GM21528 (cell line): ENCODE measurements around the gene BCL2L13.

Source experiments
- ATAC-seq: cut with Tn5 transposase; IDR thresholded peaks from one replicate; pipeline ENCODE4 v1.9.1; 2021; ENCODE audit warnings: mild to moderate bottlenecking, moderate library complexity; ENCODE audit not compliant: unreplicated experiment, low FRiP score

BCL2L13 gene

GRCh38 chr22:17777005-17777716 lies 138.6 kb downstream of the BCL2L13 start:
- no peak for ATAC-seq

- ATAC-seq, result no peak
These were observed 139.1 kb downstream of the BCL2L13 start for GRCh38 chr22:17777717-17778044.

GRCh38 chr22:17778412-17778976 lies 139.9 kb downstream of the BCL2L13 start:
- no peak for ATAC-seq

- no peak for ATAC-seq
These were observed 140.9 kb downstream of the BCL2L13 start for GRCh38 chr22:17779286-17780115.

GRCh38 chr22:17780116-17780740 lies 141.7 kb downstream of the BCL2L13 start:
- no peak for ATAC-seq
